HUES64 (cell line): ENCODE results near the gene KIF6.

Source experiments
- H3K27ac ChIP-seq: 2 replicates; pipeline ENCODE4 v1.7.0; 2013; ENCODE audit warnings: low read depth, low read length, inconsistent platforms
- H3K27me3 ChIP-seq: 2 replicates; pipeline ENCODE4 v1.6.1; 2013; ENCODE audit warnings: mild to moderate bottlenecking, low read length; ENCODE audit not compliant: insufficient read depth
- H3K36me3 ChIP-seq: 2 replicates; pipeline ENCODE4 v1.6.1; 2013; ENCODE audit warnings: mild to moderate bottlenecking, low read length; ENCODE audit not compliant: insufficient read depth
- H3K4me1 ChIP-seq: 2 replicates; pipeline ENCODE4 v1.6.1; 2013; ENCODE audit warnings: mild to moderate bottlenecking, low read length, moderate library complexity; ENCODE audit not compliant: insufficient read depth
- H3K4me3 ChIP-seq: 2 replicates; pipeline ENCODE4 v1.5.1; 2013; ENCODE audit warnings: mild to moderate bottlenecking, low read length, moderate library complexity
- H3K9ac ChIP-seq: 2 replicates; pipeline ENCODE4 v1.6.1; 2013; ENCODE audit warnings: mild to moderate bottlenecking, low read depth, low read length
- H3K9me3 ChIP-seq: 2 replicates; pipeline ENCODE4 v1.6.1; 2013; ENCODE audit warnings: low read depth, low read length; ENCODE audit not compliant: insufficient read depth
- WGBS: fragments of 150-250, 120-280 bp; methylation state at CpG from one replicate; pipeline ENCODE4 v1.1.7; 2013; ENCODE audit warnings: missing lambda C conversion rate; 5-methylcytosine and 5-hydroxymethylcytosine counted together

The KIF6 gene

GRCh38 chr6:39707962-39708683, 17.1 kb downstream of the KIF6 start:
- H3K27ac ChIP-seq, result no peak overlapping the region
- H3K27me3 ChIP-seq, result no peaks in the 10 kb centered on the region
- no peaks in the 10 kb centered on the region for H3K9me3 ChIP-seq
- 0 out of 2 replicates have a peak, but pooled peaks cover 13% of the 10 kb centered on the region for H3K4me1 ChIP-seq
- no peak overlapping the region for H3K9ac ChIP-seq
- no peak overlapping the region for H3K4me3 ChIP-seq
- WGBS, result 79% methylated on average over 1 of the region's 2 CpGs
- H3K36me3 ChIP-seq, result no peaks in the 10 kb centered on the region

DNA sequence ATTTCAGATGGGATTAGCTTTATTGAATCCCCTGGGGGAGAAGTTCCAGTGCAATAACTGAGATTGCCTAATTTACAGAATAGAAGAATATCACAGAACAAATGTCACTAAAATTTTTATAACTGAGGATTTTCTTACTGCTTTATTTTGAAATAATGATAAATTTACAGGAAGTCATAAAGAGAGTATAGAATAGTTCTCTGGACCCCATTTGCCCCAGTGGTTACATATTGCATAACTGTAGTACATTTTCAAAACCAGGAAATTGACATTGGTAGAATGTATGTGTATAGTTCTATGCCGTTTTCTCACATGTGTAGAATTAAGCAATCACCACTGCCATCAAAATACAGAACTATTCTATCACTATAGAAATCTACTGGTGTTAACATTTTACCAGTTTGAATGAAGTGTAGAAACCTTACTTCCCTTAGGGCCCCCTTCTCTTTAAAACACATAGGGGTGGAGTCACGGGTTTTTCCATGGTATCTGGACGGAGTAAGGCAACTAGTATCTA, 18.3 kb downstream of the KIF6 start:
- Histone ChIP-seq H3K9me3 (no peaks in the 10 kb centered on the region), H3K4me1 (0 out of 2 replicates have a peak, but pooled peaks cover 13% of the 10 kb centered on the region)

GRCh38 chr6:39702265-39702664, 22.9 kb downstream of the KIF6 start:
- Histone ChIP-seq H3K27ac (no peak overlapping the region), H3K4me3 (no peak overlapping the region), H3K4me1 (no peaks in the 10 kb centered on the region; the same call in 1 of the 2 replicates), H3K9me3 (no peaks in the 10 kb centered on the region), H3K9ac (no peak overlapping the region), H3K36me3 (no peaks in the 10 kb centered on the region), H3K27me3 (no peaks in the 10 kb centered on the region)
- WGBS, result 98% methylated on average over 4 of the region's 4 CpGs

More for the DNA sequence above, 18.3 kb downstream of the KIF6 start:
- Histone ChIP-seq H3K36me3 (no peaks in the 10 kb centered on the region), H3K9ac (no peak overlapping the region), H3K4me3 (no peak overlapping the region), H3K27ac (no peak overlapping the region), H3K27me3 (no peaks in the 10 kb centered on the region)
- WGBS, result 92% methylated on average over 2 of the region's 3 CpGs

GRCh38 chr6:39700362-39700761, 24.8 kb downstream of the KIF6 start:
- Histone ChIP-seq H3K4me1 (no peaks in the 10 kb centered on the region; the same call in 1 of the 2 replicates), H3K36me3 (no peaks in the 10 kb centered on the region), H3K27me3 (no peaks in the 10 kb centered on the region), H3K9ac (no peak overlapping the region), H3K9me3 (no peaks in the 10 kb centered on the region), H3K27ac (no peak overlapping the region), H3K4me3 (no peak overlapping the region)
- WGBS, result no CpG with 5 or more reads among the region's 1 CpG

- WGBS, result 100% methylated on average over 1 of the region's 1 CpG
- no peak overlapping the region for H3K27ac ChIP-seq
- H3K9me3 ChIP-seq, result no peaks in the 10 kb centered on the region
- H3K9ac ChIP-seq, result no peak overlapping the region
- H3K27me3 ChIP-seq, result no peaks in the 10 kb centered on the region
- no peaks in the 10 kb centered on the region; the same call in 1 of the 2 replicates for H3K4me1 ChIP-seq
- no peaks in the 10 kb centered on the region for H3K36me3 ChIP-seq
- no peak overlapping the region for H3K4me3 ChIP-seq
Measured at GRCh38 chr6:39698789-39699188, 26.4 kb downstream of the KIF6 start.

GRCh38 chr6:39696986-39697788, 28.0 kb downstream of the KIF6 start:
- no peak overlapping the region for H3K4me3 ChIP-seq
- no peaks in the 10 kb centered on the region for H3K36me3 ChIP-seq
- no peak overlapping the region for H3K27ac ChIP-seq
- no peaks in the 10 kb centered on the region for H3K27me3 ChIP-seq
- no peaks in the 10 kb centered on the region; the same call in 1 of the 2 replicates for H3K4me1 ChIP-seq
- 92% methylated on average over 4 of the region's 4 CpGs for WGBS
- H3K9me3 ChIP-seq, result no peaks in the 10 kb centered on the region
- no peak overlapping the region for H3K9ac ChIP-seq

DNA sequence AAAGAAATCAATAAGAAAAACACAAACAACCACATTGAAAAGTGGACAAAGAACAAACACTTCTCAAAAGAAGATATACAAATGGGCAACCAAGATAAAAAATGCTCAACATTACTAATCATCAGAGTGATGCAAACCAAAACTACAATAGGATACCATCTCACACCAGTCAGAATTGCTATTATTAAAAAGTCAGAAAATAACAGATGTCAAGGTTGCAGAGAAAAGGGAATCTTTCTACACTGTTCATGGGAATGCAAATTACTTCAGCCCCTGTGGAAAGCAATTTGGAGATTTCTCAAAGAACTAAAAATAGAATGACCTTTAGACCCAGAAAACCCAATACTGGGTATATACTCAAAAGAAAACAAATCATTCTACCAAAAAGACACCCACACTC, 29.8 kb downstream of the KIF6 start:
- no peaks in the 10 kb centered on the region for H3K27me3 ChIP-seq
- no peaks in the 10 kb centered on the region for H3K36me3 ChIP-seq
- no peak overlapping the region for H3K9ac ChIP-seq
- H3K4me3 ChIP-seq, result no peak overlapping the region
- no peaks in the 10 kb centered on the region for H3K9me3 ChIP-seq
- no peaks in the 10 kb centered on the region; the same call in 1 of the 2 replicates for H3K4me1 ChIP-seq
- no peak overlapping the region for H3K27ac ChIP-seq

DNA sequence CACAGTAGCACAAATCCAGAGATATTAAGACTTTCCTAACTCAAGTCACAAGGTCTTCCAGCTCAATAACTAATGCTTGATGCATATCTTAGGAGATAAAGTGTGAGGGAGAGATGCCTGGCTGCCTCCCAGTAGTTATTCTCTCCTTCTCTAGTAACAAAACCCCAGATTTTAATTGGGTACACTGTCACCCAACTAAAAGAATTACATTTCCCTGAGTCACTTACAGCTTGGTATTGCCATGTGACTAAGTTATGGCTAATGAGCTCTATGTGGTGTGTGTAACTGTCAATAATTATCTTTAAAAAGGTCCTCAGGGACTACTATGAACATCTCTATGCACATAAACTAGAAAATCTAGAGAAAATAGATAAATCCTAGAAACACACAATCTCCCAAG, 32.0 kb downstream of the KIF6 start:
- H3K27me3 ChIP-seq, result no peaks in the 10 kb centered on the region
- H3K27ac ChIP-seq, result no peak overlapping the region
- no peak overlapping the region for H3K9ac ChIP-seq
- no peaks in the 10 kb centered on the region for H3K36me3 ChIP-seq
- no peak overlapping the region for H3K4me3 ChIP-seq
- no peaks in the 10 kb centered on the region for H3K4me1 ChIP-seq
- H3K9me3 ChIP-seq, result no peaks in the 10 kb centered on the region

DNA sequence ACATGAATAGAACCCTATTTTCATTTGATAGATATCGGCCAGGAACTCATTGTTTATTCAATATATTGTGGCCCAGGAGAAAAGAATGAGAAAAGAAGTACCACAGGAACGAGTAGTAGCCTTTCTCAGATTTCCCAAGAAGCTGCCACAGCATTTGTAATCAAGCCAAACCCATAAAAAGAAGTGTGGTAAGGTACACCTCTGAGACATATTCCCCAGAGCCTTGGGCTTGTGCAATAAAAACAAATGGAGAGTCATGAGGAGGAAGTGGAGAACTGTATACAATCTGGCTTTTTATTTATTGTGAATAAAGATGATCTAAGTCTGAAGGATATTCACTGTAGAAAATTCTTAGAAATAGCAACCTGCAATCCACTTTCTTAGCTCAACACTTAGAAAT, 36.7 kb downstream of the KIF6 start:
- Histone ChIP-seq H3K36me3 (no peaks in the 10 kb centered on the region), H3K9me3 (no peaks in the 10 kb centered on the region), H3K27ac (no peak overlapping the region), H3K27me3 (no peaks in the 10 kb centered on the region), H3K4me3 (no peak overlapping the region), H3K4me1 (no peaks in the 10 kb centered on the region), H3K9ac (no peak overlapping the region)
- WGBS, result 82% methylated on average over 2 of the region's 2 CpGs

DNA sequence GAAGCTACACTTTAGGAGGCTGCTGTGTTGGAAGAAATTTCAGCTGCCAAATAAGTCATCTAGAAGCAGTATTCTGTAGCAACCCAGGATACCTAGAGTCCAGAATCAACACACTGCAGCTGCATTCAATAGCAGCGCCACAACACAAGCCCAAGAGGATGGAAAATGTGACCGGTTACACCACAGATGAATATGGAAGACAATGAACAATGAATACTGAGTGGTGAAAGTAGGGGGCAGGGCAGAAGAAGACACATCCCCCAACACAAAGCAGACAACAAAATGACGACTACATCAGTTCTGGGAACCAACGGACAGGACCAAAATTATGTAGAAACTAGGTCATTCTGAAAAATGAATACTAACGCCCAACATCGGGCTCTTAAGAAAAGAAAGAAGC, 38.2 kb downstream of the KIF6 start:
- no peaks in the 10 kb centered on the region for H3K36me3 ChIP-seq
- H3K27ac ChIP-seq, result no peak overlapping the region
- WGBS, result 95% methylated on average over 5 of the region's 6 CpGs
- H3K4me3 ChIP-seq, result no peak overlapping the region
- no peak overlapping the region for H3K9ac ChIP-seq
- H3K4me1 ChIP-seq, result no peaks in the 10 kb centered on the region
- H3K27me3 ChIP-seq, result no peaks in the 10 kb centered on the region
- H3K9me3 ChIP-seq, result no peaks in the 10 kb centered on the region

- no peaks in the 10 kb centered on the region for H3K4me1 ChIP-seq
- no peaks in the 10 kb centered on the region for H3K36me3 ChIP-seq
- H3K27ac ChIP-seq, result no peak overlapping the region
- 100% methylated on average over 1 of the region's 1 CpG for WGBS
- no peaks in the 10 kb centered on the region for H3K9me3 ChIP-seq
- H3K9ac ChIP-seq, result no peak overlapping the region
- H3K27me3 ChIP-seq, result no peaks in the 10 kb centered on the region
- H3K4me3 ChIP-seq, result no peak overlapping the region
Measured at GRCh38 chr6:39685938-39686337, 39.3 kb downstream of the KIF6 start.
